Mucosa of descending colon (tissue), 3 donors: ENCODE results near the gene HS6ST2. TPM values are rescaled to one million over a fixed set of nuclear protein-coding genes. Genes with fewer than 3 reads are reported as not detected.

Experiments used
- ATAC-seq: fragments of 200-7000 bp; cut with Tn5 transposase; one replicate; pipeline ENCODE4 v1.9.1; 2020; ENCODE audit warnings: mild to moderate bottlenecking, moderate library complexity
- DNase-seq, 3 donors: peaks; one replicate each; pipeline ENCODE4 v3.0.0-alpha.2; 2020
- H3K36me3 ChIP-seq: fragments of 200-600 bp; one replicate; pipeline ENCODE4 v1.8.0; 2021; ENCODE audit warnings: low read depth, mild to moderate bottlenecking
- H3K4me1 ChIP-seq: fragments of 200-600 bp; one replicate; pipeline ENCODE4 v1.8.0; 2021; ENCODE audit warnings: low read depth, mild to moderate bottlenecking
- H3K4me3 ChIP-seq: fragments of 200-600 bp; one replicate; pipeline ENCODE4 v1.8.0; 2021; ENCODE audit warnings: mild to moderate bottlenecking
- H3K9me3 ChIP-seq: fragments of 200-600 bp; one replicate; pipeline ENCODE4 v1.8.0; 2021; ENCODE audit warnings: mild to moderate bottlenecking
- CTCF ChIP-seq: fragments of 200-600 bp; IDR thresholded peaks from one replicate; pipeline ENCODE4 v1.8.0; 2022; ENCODE audit warnings: antibody characterized with exemption, mild to moderate bottlenecking
- intact Hi-C, 2 donors: fragments of 100-400 bp; cut with DNase I in 1 of 2; cut with micrococcal nuclease in 1 of 2; formaldehyde crosslinking; loops; one replicate each; pipeline versions ENCODE4 v1.11.0 to v1.11.1; 2022; cut with DNase I, micrococcal nuclease
- total RNA-seq, 3 donors: library from RNA; stranded (reverse); fragmentation: NEBNext Ultra II Directional in 2 of 3; extraction: Animal tissue kit (Norgen Biotek cat#: 25700) in 2 of 3; gene quantifications; one replicate each; pipeline versions ENCODE4 v1.2.1 to v1.2.4, GENCODE V29; 2021 to 2023
- donor health status: DM: no; HTN: no; CAD: no; lungs with moderate emphysema.
- donor health status: DM: no; HTN: no; CAD: no.
- donor health status: DM: no; HTN: yes; CAD: no.

Gene HS6ST2
- total RNA-seq, 3 donors from 2014 or later: 0.38 to 1.5 (median 0.52) TPM

- intact Hi-C loops: no loop called here
- DNase-seq: no peak
These were observed 179.5 kb downstream of the HS6ST2 start for GRCh38 chrX:132778917-132779316.

GRCh38 chrX:132776486-132777210 is 181.8 kb downstream of the HS6ST2 start:
- intact Hi-C loops: no loop called here
- Histone ChIP-seq H3K4me1 (no peaks in the 10 kb centered on the region), H3K4me3 (no peak overlapping the region), H3K9me3 (no peaks in the 10 kb centered on the region), H3K36me3 (no peaks in the 10 kb centered on the region)
- DNase-seq (no peak), ATAC-seq (no peak)
- TF ChIP-seq CTCF: no peak

More at GRCh38 chrX:132778917-132779316, 179.5 kb downstream of the HS6ST2 start:
- no peak for TF ChIP-seq CTCF
- Histone ChIP-seq H3K4me1 (no peaks in the 10 kb centered on the region), H3K36me3 (no peaks in the 10 kb centered on the region), H3K4me3 (no peak overlapping the region), H3K9me3 (no peaks in the 10 kb centered on the region)
- ATAC-seq: no peak

GRCh38 chrX:132775263-132775823 is 183.1 kb downstream of the HS6ST2 start:
- TF ChIP-seq CTCF: no peak
- H3K36me3 ChIP-seq: no peaks in the 10 kb centered on the region
- no peaks in the 10 kb centered on the region for H3K9me3 ChIP-seq
- H3K4me1 ChIP-seq: no peaks in the 10 kb centered on the region
- ATAC-seq: no peak
- H3K4me3 ChIP-seq: no peak overlapping the region
- intact Hi-C loops: no loop called here
- DNase-seq: no peak

- Histone ChIP-seq H3K9me3 (no peaks in the 10 kb centered on the region), H3K36me3 (no peaks in the 10 kb centered on the region), H3K4me1 (no peaks in the 10 kb centered on the region), H3K4me3 (no peak overlapping the region)
- no peak for TF ChIP-seq CTCF
- intact Hi-C loops: no loop called here
- no peak for DNase-seq
- ATAC-seq: no peak
These were observed 184.3 kb downstream of the HS6ST2 start for GRCh38 chrX:132774010-132774714.

GRCh38 chrX:132769609-132770008 is 188.8 kb downstream of the HS6ST2 start:
- intact Hi-C loops: no loop called here
- Histone ChIP-seq H3K4me1 (no peaks in the 10 kb centered on the region), H3K9me3 (no peaks in the 10 kb centered on the region), H3K4me3 (no peak overlapping the region), H3K36me3 (no peaks in the 10 kb centered on the region)
- TF ChIP-seq CTCF: no peak
- ATAC-seq (no peak), DNase-seq (no peak)
